Skin of body (tissue), 2 donors: ENCODE results near the gene SAP25. TPM values are rescaled to one million over a fixed set of nuclear protein-coding genes. Genes with fewer than 3 reads are reported as not detected.

Source experiments
- DNase-seq: peaks from one replicate; lab custom pipeline; 2025; lab: John Stamatoyannopoulos, UW
- total RNA-seq: library from RNA; depleted of rRNA; stranded (reverse); fragments of >200 nt; gene quantifications from one replicate; pipeline ENCODE4 v1.2.3, GENCODE V29; 2014

SAP25 gene
- total RNA-seq, 1 donor from 2014 or later = 0.39 TPM

DNA sequence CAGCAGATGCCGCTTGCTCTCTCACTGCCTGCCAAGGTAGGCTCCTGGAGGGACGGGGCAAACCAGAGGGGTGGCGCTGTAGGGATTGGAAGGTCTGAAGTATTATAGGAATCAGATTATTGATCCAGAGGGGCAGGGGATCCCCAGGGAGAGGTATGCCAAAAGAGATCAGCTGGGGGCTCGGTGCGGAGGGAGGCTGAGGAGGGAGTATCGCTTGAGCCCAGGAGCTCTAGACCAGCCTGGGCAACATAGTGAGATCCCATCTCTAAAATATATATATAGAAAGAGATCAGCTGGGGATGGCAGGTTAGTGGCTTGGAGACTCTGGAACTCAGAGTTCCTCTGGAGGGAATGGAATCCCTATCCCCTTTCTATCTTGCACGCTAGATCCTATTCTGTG is 21.5 kb upstream of the SAP25 start:
- no peak for DNase-seq

DNA sequence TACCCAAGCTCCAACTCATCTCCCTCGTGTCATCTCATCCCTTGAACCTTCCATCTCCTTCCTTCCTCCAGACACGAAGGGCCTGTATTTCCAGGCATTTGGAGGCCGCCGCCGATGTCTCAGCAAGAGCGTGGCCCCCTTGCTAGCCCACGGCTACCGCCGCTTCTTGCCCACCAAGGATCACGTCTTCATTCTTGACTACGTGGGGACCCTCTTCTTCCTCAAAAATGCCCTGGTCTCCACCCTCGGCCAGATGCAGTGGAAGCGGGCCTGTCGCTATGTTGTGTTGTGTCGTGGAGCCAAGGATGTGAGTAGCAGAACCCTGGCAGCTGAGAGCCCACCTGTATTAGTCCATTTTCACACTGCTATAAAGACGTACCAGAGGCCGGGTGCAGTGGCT is 17.9 kb upstream of the SAP25 start:
- no peak for DNase-seq

DNA sequence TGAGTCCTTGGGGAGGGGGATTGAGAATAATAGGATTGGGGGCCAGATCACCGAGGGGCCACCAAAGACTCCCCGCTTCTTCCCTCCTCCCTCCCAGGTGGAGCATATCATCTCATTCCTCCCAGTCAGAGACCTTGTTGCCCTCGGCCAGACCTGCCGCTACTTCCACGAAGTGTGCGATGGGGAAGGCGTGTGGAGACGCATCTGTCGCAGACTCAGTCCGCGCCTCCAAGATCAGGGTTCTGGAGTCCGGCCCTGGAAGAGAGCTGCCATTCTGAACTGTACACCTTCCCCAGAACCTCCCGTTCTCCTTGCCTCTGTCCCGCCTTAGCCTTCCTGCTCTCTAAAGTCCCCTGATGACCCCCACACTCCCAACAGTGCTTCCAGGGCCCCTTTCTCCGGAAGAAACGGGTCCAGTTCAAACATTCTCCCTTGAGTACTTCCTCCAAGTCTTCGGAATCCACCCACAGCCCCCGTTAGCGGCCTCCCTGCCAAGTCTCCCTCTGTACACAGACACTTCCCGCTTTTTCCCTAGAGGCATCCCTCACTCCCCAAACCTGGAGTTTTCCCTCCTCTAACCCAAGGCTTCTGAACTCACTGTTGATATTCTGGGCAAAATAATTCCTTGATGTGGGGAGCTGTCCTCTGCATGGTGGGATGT is 16.5 kb upstream of the SAP25 start:
- no peak for DNase-seq

DNA sequence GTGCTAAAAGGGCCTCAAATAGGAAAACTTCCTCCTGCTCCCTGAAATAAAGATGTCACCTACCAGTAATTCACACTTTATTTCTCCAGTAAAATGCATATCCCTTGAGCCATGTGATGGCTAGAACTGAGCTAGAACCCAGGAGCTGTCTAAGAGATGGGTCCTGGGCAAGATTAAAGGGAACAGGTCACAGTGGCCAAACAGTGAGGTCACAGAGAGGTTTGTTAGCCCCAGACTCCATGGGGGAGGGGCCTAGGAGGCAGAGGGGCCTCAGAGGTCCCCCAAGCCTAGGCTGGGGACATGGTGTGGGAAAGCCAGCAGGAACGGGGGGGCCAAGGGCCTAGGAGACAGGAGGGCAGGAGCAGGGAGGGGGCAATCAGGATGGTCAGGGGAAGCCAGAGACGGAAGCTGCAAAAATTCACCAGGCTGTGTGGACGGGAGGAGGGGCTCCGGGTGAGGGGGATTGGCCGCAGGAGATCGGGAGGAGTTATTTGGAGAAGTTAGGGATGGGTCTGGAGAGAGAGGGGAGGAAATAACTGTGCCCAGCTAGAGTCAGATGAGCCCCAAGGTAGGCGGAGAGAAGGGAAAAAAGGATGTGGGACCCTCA is 15.7 kb upstream of the SAP25 start:
- DNase-seq = no peak

DNA sequence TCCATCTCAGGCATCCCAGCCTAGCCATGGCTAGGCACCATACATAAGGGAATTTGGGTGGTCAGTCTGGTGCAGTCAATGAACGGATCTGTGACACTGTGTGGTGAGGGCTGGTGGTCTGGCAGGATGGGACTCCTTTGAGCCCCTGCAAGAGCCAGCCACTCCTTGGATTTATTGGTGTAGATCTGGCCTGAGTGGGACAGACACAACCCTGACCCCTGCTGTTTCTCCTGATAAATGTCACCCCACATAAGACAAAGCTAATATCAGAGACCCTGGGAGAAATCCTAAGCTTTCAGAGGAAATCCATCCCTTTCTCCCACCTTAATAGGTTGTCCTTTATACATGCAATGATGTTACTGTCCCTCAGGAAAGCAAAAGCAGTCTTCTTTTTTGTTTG is 14.7 kb upstream of the SAP25 start:
- no peak for DNase-seq

DNA sequence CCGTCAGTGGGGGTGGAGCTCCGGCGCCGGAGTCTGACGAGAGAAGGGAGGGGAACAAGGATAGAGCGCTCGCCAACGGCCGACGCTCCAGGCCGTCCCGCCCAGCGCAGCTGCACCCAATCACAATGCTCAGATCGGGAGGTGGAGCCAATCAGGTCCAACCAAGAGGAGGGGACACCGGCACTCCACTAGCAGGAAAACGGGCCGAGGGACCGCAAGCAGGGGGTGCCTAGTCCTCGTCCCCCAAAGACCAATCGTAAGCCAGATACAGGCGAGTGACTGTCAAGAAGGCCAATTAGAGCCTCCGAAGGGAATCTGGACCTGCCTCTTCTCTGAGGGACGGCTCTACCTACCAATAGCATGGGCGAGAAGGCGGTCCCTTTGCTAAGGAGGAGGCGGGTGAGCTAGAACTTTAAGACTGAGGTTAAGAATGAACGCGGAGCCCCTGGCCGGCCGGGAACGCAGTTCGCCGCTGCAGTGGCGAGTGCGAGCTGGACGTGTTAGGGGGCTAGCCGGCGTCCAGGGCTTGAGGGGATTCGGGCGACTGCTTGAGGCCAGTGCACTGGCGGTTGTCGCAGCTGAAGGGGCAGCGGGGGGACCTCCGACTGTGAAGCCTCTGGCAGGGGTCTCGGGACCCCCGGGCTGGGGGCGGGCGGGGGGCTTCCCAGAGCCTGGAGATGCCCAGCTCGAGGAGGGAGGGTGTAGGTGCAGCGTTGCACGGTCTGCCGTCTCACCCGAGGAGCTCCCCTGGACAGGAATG is 12.7 kb upstream of the SAP25 start, which contains the start of gene FBXO24:
FBXO24 (plus strand) TSS at position 63 of the 760 bp plus-strand sequence; CDS start at position 361, 298 bp downstream.
- DNase-seq = peak; percentile 100

DNA sequence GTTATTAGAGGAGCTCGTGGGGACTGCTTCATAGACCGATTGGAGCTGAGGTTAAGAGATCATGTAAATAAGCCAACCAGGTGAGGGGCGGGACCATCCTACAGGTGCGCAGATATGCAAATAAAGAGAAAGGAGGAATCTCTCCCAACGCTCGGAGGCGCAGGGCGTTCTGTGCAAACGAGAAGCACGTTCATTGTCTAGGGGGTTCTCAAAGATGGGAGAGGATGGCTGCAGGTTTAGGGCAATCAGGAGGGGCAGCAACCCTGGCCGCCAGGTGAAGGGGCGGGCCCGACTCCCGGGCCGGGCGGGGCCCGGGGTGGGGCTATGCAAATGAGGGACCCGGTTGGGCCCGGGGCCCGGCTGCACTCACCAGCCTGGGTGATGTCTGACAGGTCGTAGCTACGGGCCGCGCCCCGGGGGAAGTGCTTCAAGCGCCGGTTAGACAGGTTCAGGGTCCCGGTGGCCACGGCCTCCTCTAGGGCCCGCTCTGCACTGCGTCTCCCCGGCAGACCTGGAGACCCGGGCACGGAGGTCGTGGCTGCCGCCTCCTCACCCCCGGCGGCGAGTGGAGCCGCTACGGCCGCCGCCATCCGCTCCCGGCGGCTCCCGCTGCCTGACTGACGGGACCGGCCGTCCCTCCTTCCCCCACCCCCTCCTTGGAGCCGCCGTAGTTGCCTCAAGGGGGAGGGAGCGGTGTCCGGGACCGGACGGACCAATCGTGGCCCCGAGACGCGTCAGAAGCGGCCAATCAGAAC is 12.0 kb upstream of the SAP25 start, which contains the start of gene LRCH4:
LRCH4 (minus strand) TSS at position 619 of the 755 bp plus-strand sequence; CDS start at position 590, 29 bp downstream.
- DNase-seq = no peak

DNA sequence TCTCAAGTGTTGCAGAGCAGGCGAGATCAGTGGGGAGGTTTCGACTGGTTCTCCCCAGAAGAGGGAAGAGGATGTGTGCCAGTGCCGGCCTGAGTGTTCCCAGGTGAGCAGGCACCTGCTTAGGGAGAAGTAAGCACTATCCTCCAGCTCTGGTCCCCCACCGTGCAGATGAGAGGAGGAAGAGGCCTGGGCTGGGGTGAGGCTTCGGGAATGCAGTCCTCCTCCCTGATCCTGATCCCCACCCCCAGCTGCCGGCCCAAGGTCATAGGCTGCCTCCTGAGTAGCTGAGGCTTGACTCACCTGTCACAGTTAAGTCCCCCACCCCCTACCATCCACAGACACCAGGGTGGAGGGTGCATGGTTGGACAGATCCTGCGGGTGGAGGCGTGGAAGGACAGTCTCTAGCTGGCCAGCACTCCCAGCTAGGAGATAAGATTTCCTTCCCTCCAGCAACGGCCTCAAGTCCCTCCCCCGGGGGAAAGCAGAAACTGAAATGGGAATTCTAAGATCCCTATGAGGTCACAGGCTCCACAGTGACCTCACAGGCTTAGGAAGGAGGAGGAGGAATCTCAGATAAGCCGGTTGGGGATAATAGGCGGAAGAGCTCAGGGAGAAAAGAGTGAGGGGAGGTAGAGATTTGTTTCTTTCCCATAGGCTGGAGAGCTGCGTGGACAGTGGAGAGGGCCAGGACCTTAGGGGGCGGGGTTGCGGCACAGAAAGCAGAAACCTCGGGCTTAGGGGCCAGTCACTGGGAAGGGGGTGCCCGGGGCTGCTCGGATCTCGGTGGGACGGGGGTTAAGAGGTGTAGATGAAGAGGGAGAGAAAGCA is 11.2 kb upstream of the SAP25 start:
- no peak for DNase-seq

DNA sequence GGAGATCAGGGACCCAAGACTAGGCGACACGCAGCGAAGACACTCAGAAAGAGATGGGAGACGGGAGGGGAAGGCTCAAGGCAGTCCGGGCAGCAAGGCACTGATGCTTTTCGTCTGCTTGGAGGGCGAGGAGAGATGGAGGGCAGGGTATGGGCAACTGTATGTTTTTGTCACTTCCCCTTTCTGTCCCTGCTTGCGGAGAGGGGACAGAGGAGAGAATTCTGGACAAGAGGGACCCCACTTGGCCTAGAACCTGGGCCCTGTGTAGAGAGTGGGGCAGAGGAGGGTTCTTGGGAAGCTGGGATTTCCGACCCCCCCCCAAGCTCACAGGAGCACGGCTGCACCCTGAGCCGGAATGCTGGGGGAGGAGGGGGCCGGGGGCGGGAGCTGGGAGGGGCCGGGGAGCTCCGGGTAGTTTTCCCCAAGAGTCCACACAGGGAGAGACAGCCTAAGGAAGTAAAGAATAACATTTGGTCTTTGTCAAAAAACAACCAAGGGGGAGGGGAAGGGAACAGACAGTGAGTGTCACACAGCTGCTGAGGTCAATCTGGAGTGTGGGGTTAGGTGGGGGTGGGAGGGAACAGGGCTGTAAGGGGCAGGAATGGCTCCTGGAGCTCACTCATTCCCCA is 10.5 kb upstream of the SAP25 start:
- DNase-seq = peak; percentile 20

DNA sequence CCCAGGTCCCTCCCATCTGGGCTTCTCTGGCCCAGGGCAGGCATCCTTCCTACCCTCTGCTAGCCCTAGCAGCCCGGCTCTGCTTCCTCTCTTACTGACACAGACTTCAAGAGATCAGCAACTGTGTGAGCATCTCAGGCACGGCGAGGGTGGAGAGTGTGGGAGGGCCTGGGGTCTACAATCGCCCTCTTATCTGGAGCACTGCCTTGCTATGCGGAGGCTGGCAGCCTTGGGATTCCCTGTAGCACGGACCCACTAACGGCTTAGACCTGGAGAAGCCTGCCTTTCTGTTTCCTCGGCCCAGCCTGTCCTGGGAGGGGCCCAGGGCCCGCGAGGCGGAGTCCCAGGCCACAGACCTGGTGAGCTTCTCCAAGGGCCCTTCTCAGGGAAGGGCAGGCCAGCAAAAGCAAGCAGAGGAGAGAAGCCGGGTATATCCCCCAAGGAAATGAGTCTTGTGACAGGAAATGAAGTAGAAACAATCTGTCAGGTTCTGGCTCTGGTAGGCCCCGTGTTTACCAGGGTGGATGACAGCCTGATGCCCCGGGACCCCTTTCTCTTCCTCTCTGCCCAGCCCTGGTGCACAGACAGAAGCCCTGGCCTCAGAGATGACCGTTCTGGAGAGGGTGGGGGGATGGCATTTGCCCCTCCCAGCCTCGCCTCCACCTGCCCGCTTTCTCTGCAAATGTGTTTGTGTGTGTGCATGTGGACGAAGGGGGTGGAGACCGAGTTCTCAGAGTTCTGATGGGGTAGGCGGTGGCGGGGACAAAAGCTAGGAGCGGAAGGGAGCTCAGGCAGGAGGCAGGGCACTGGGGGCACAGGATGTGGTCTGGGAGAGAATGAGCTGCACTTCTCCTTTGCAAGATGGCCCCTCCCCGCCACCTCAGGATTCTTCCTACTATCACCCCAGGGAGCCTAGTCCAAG is 9.7 kb upstream of the SAP25 start:
- no peak for DNase-seq

DNA sequence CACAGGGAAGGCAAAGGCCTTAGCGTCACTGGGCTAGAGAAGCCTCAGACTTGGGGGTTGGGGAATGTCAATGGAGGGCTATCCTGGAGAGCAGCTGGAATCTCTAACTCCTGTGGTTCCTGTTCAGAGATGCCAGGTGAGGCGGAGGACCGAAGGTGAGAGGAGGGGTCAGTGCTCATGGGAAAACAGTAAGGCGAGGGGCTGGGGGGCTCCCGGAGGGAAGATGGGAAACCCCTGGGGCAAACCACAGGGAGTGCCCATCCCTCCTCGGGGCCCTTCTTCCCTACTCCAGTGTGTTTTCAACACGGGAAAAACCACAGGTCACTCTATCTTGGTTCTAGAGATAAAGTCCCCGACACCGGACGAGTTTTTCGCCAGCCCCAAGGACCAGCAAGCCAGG is 8.9 kb upstream of the SAP25 start:
- DNase-seq = no peak

DNA sequence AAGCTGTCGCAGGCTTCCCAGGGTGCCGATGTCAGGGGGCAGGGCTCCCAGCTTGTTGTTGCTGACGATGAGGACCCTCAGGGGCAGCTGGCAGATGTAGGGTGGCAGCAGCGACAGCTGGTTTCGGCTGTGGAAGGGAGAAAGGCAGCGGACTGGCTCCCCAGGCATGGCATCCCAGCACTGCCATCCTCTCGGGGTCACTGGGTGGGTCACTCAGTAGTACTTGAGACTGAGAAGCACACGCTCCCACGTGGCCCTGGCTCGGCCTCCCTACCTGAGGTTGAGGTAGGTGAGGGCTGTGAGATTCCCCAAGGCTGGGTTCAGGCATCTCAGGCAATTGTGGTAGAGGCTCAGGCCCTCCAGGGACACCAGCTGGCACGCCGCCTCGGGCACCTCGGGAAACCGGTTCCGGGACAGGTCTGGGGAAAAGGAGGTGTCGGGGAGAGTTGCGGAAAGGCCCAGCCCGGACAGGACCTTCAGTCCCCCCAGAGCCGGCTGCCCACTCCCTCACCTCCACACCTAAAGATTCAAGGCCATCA is 8.4 kb upstream of the SAP25 start:
- no peak for DNase-seq

DNA sequence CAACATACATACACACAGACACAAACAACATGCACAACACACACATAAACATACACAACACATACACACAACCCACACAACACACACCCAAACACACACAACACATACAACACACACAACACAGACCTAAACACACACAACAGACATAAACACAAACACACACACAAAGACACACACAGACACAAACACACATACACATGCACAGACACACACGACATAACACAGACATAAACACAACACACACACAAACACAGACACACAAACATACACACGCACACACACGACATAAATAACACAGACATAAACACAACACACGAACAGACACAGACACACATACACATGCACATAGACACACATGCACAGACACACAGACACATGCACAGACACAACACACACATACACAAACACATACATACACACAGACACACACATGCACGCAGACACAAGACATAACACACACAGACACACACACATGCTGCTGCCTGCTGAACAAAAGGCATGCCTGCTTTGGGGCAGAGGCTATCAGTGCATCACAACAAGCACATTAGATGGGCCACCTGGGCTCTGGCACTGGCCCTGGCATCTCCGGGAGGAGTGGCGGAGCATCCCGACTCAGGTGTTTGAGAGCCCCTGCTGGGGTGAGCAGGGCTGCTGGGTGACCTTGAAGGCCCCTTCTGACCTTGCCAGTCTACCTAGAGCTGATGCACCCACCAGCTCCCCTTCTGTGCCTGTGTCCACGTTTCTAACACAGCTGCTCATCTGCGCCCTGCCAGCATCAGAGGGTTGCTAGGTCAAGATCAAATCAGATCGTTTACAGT is 7.0 kb upstream of the SAP25 start:
- no peak for DNase-seq

DNA sequence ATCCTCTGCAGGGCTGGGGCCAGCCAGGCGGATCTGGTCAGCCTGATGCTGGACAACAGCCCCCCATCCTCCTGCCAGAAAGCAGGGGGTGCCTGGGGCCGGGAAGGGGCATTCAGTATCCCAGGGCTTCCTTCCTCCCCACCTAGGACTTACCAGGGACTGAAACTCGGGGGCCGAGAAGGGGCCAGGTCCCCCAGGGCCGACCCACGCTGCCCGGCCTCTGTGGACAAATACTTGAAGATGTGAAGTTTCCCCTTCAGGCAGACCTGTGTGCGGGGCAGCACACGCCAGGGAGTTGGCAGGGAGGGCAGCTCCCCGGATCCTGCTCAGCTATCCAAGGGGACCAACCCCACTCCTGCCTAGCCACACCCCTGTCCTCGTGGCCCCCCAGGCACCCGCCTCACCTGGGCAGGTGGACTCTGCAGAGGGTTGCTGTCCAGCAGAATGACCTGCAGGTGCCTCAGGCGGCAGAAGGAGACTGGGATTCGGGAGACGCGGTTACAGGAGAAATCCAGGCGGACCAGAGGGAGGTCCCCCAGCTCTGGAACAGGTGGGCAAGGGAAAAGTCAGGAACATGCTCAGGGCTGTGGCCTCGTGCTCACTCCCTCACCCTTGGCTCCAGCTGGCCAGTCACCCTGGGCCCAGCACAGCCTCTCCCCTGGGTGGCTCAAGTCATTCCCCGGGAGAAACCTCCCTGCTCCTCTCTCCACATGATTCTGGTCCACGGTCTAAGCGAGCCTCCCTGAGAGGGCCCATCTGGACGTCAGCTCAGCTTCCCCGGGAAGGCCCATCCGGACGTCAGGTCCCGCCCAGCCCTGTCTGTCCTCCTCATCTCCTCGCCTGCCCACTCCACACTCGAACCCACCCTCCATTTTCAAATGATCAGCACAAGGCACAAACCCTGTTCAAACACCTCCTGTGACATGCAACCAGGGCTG is 4.8 kb upstream of the SAP25 start:
- no peak for DNase-seq

DNA sequence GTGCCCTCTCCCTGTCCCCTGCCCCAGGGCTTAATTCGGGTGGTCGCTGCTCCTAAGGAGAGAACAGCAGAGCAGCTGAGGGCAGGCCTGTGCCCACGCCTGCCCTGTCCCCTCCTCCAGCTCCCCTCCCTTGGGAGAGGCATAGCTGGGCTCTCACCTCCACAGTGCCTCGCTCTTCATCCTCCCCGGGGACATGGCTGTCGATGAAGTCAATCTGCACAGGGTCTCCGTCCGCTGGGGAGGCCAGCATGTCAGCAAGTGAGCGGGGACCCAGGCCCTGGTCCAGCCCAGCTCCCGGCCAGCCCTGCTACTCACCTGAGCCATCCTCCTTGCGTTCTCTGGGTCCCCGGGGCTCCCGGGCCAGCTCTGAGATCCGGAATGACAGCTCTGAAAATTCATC is 3.8 kb upstream of the SAP25 start:
- no peak for DNase-seq

DNA sequence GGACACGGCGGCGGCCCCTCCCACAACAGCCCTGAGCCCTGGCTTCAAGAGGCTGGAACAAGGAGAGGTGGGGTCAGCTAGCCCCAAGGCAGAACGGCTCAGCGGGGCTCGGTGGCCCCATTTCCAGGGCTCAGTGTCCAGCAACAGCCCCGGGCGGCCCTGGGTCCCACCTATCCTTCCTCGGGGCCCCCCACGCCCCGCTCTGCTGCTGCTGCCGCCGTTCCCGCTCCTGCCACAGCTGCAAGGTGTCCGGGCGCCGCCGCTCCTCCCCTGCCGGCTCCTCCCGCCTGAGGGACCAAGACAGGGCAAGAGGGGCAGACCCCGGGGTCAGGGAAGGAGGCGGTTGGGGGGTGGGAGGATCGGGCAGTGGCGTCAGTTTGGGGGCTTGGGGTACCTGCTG is 3.4 kb upstream of the SAP25 start:
- DNase-seq = no peak

DNA sequence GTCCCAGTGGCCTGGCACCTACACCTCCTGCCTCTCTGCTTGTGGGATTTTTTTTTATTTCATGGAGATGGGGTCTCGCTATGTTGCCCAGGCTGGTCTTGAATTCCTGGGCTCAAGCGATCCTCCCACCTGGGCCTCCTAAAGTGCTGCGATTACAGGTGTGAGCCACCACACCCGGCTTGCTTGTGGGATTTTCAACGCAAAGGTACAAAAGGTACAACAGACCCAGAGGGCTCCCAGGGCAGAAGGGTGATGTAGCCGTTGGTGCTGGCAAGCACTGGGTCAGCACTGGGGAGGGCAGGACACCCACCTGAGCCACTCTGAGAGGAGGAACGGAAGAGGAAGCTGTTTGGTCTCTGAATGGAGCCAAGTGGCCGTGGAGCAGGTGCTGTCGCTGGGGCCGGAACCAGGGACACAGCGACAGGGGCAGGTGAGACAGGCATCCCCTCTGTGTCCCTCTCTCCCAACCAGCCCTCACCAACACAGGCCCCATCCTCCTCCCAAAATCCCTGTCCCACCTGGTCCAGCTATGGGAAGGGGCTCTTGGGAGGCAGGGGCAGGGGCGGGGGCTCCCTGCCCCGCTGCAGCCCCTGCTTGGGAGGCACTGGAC is 2.8 kb upstream of the SAP25 start:
- DNase-seq = no peak
